HL-60 (cell line): ENCODE measurements around the gene PAX5.

ENCODE experiments used
- CTCF ChIP-seq: IDR thresholded peaks from one replicate; pipeline ENCODE4 v1.5.1; 2011; ENCODE audit warnings: low read length, control low read depth, inconsistent platforms; ENCODE audit not compliant: insufficient read depth
- GABPA ChIP-seq: IDR thresholded peaks from 2 replicates; pipeline ENCODE4 v1.6.1; 2012; ENCODE audit warnings: low read depth
- POLR2AphosphoS5 ChIP-seq: IDR thresholded peaks from 2 replicates; pipeline ENCODE4 v1.6.1; 2012; ENCODE audit warnings: low read depth
- REST ChIP-seq: IDR thresholded peaks from 2 replicates; pipeline ENCODE4 v1.6.1; 2012; ENCODE audit warnings: low read depth; ENCODE audit not compliant: insufficient replicate concordance

- TF ChIP-seq GABPA (no peak), CTCF (no peak), REST (no peak), POLR2AphosphoS5 (no peak)
Observed at GRCh38 chr9:37066139-37066725, 32.2 kb upstream of the PAX5 start.
